Measurements from ENCODE around the gene NREP. TPM values are rescaled to one million over a fixed set of nuclear protein-coding genes. Genes with fewer than 3 reads are reported as not detected.

The NREP gene
- total RNA-seq, 1 experiment from 2014 or later: 6.0 TPM

DNA sequence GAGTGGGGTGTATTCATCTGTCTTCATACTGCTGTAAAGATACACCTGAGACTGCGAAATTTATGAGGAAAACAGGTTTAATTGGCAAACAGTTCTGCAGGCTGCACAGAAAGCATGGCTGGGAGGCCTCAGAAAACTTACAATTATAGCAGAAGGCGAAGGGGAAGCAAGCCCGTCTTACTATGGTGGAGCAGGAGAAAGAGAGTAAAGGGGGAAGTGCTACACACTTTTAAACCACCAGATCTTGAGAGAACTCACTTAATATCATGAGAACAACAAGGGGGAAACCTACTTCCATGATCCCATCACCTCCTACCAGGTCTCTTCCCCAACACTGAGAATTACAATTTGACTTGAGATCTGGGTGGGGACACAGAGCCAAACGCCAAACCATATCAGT, 12.5 kb upstream of the NREP start:
- POLR2A ChIA-PET: no interaction called here
- Histone ChIP-seq H3K36me3 (ENCODE audit: control insufficient read depth in 1 of 2, insufficient read depth in 2 of 2, low read length in 2 of 2) (no peaks in the 10 kb centered on the region), H3K4me1 (ENCODE audit: control insufficient read depth in 1 of 2, insufficient read depth in 2 of 2, low read length in 2 of 2) (no peaks in the 10 kb centered on the region), H4K20me1 (ENCODE audit: insufficient read depth) (no peaks in the 10 kb centered on the region), H3K9me3 (ENCODE audit: control insufficient read depth in 1 of 2, insufficient read depth in 1 of 2, low read depth in 1 of 2, low read length in 2 of 2) (no peaks in the 10 kb centered on the region), H3K9me2 (ENCODE audit: insufficient read depth) (no peaks in the 10 kb centered on the region), H3K27me3 (ENCODE audit: insufficient read depth, low read length) (peaks cover 19% of the 10 kb centered on the region), H2AFZ (ENCODE audit: low read depth, low read length, poor library complexity, severe bottlenecking) (no peak overlapping the region), H3K27ac (ENCODE audit: low read depth, low read length) (no peak overlapping the region), H3K9ac (ENCODE audit: low read length) (no peak overlapping the region), H3K4me2 (ENCODE audit: low read length) (no peak overlapping the region), H3K79me2 (ENCODE audit: insufficient read depth, low read length) (no peaks in the 10 kb centered on the region), H3K4me3 (replicated peaks in 1 of 2; ENCODE audit: low read depth in 1 of 2, low read length in 2 of 2) (no peak overlapping the region)
- intact Hi-C loops (cut with micrococcal nuclease): no loop called here
- ATAC-seq (no peak), DNase-seq (ENCODE audit: low read depth, low spot score) (no peak)
- no peak for TF ChIP-seq ZFX (IDR thresholded peaks at IDR 0.05)
- TF ChIP-seq CTCF (IDR thresholded peaks at IDR 0.05 in 2 of 3, conservative IDR thresholded peaks at IDR 0.05 in 1 of 3; ENCODE audit: borderline replicate concordance in 1 of 3, insufficient read depth in 1 of 3, low read depth in 2 of 3, low read length in 2 of 3): no peak
- TF ChIP-seq CBX3 (IDR thresholded peaks at IDR 0.05; ENCODE audit: low read depth): no peak
- TF ChIP-seq, protein P1, sequence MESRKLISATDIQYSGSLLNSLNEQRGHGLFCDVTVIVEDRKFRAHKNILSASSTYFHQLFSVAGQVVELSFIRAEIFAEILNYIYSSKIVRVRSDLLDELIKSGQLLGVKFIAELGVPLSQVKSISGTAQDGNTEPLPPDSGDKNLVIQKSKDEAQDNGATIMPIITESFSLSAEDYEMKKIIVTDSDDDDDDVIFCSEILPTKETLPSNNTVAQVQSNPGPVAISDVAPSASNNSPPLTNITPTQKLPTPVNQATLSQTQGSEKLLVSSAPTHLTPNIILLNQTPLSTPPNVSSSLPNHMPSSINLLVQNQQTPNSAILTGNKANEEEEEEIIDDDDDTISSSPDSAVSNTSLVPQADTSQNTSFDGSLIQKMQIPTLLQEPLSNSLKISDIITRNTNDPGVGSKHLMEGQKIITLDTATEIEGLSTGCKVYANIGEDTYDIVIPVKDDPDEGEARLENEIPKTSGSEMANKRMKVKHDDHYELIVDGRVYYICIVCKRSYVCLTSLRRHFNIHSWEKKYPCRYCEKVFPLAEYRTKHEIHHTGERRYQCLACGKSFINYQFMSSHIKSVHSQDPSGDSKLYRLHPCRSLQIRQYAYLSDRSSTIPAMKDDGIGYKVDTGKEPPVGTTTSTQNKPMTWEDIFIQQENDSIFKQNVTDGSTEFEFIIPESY (IDR thresholded peaks at IDR 0.05; ENCODE audit: extremely low read depth, insufficient replicate concordance, low read length): no peak
- TF ChIP-seq REST (IDR thresholded peaks at IDR 0.05; ENCODE audit: low read depth): no peak
- TF ChIP-seq POLR2A (IDR thresholded peaks at IDR 0.05; ENCODE audit: borderline replicate concordance, extremely low read depth, insufficient read depth, insufficient read length): no peak
- CTCF ChIA-PET: no interaction called here
- RAD21 ChIA-PET (ENCODE audit: low non-redundant PET in 1 of 2, low total read pairs in 2 of 2, uncharacterized antibody in 2 of 2, unreplicated experiment in 2 of 2): no interaction called here
- no TSS peak for BruUV-seq (replicated peaks)
